CD4-positive, alpha-beta T cell (primary cell): ENCODE data around the gene HECW1. TPM values are rescaled to one million over a fixed set of nuclear protein-coding genes. Genes with fewer than 3 reads are reported as not detected.

ENCODE experiments used
- ATAC-seq: fragments of 200-7000 bp; cut with Tn5 transposase; one replicate; pipeline ENCODE4 v1.10.0; 2022; ENCODE audit warnings: mild to moderate bottlenecking; ENCODE audit not compliant: poor library complexity
- CTCF ChIA-PET: fragments of 350-600 bp; sonication (Branson Sonifier 250); formaldehyde crosslinking; loops from one replicate; lab custom pipeline; 2021; ENCODE audit warnings: antibody characterized with exemption, inconsistent platforms; lab: Charles Lee
- POLR2A ChIA-PET: fragments of 350-600 bp; sonication (Branson Sonifier 250); formaldehyde crosslinking; loops from one replicate; lab custom pipeline; 2021; ENCODE audit warnings: antibody characterized with exemption, inconsistent platforms; lab: Charles Lee
- DNase-seq, 14 experiments: peaks; one replicate each; pipeline ENCODE4 v3.0.0-alpha.2; 2013 to 2020; ENCODE audit warnings: mixed read lengths in 2 of 14
- H3K27ac ChIP-seq, 2 donors: one replicate each; pipeline versions ENCODE4 v1.5.1 to v1.7.0; 2013; ENCODE audit warnings: low read length in 2 of 2, low read depth in 1 of 2, mild to moderate bottlenecking in 1 of 2
- H3K27me3 ChIP-seq, 2 experiments: 1 replicate in 1 of 2; 2 replicates in 1 of 2; pipeline versions ENCODE4 v1.6.1 to v1.7.0; 2013; ENCODE audit warnings: low read length in 2 of 2, control low read depth in 1 of 2, mild to moderate bottlenecking in 1 of 2, moderate library complexity in 1 of 2; ENCODE audit not compliant: insufficient read depth in 2 of 2, control insufficient read depth in 1 of 2
- H3K36me3 ChIP-seq: one replicate; pipeline ENCODE4 v1.6.1; 2013; ENCODE audit warnings: low read length, control low read depth; ENCODE audit not compliant: insufficient read depth
- H3K4me1 ChIP-seq: one replicate; pipeline ENCODE4 v1.6.1; 2013; ENCODE audit warnings: low read length, control low read depth; ENCODE audit not compliant: insufficient read depth
- H3K4me3 ChIP-seq: one replicate; pipeline ENCODE4 v1.5.1; 2013; ENCODE audit warnings: mild to moderate bottlenecking, low read length, moderate library complexity
- H3K9me3 ChIP-seq, 2 experiments: 1 replicate in 1 of 2; 2 replicates in 1 of 2; pipeline versions ENCODE4 v1.6.1 to v1.7.0; 2013; ENCODE audit warnings: low read length in 2 of 2, mild to moderate bottlenecking in 2 of 2, control low read depth in 1 of 2, moderate library complexity in 1 of 2; ENCODE audit not compliant: control insufficient read depth in 1 of 2, insufficient read depth in 1 of 2
- H3K27ac Mint-ChIP-seq: one replicate; pipeline ENCODE4 v1.8.0; 2020; ENCODE audit warnings: mixed read lengths
- H3K27me3 Mint-ChIP-seq: one replicate; pipeline ENCODE4 v1.8.0; 2021; ENCODE audit warnings: mixed read lengths
- H3K36me3 Mint-ChIP-seq: one replicate; pipeline ENCODE4 v1.8.0; 2021; ENCODE audit warnings: low read depth, mixed read lengths
- H3K4me1 Mint-ChIP-seq: one replicate; pipeline ENCODE4 v1.8.0; 2021; ENCODE audit warnings: low read depth, mixed read lengths
- H3K4me3 Mint-ChIP-seq: one replicate; pipeline ENCODE4 v1.8.0; 2020; ENCODE audit warnings: mild to moderate bottlenecking, mixed read lengths
- H3K9me3 Mint-ChIP-seq: one replicate; pipeline ENCODE4 v1.8.0; 2020; ENCODE audit warnings: mixed read lengths
- CTCF ChIP-seq: fragments of 200-600 bp; IDR thresholded peaks from one replicate; pipeline ENCODE4 v1.8.0; 2022; ENCODE audit warnings: antibody characterized with exemption, mild to moderate bottlenecking
- intact Hi-C, 2 experiments: fragments of 100-400 bp; cut with DNase I in 1 of 2; cut with micrococcal nuclease in 1 of 2; formaldehyde crosslinking; loops; one replicate each; pipeline versions ENCODE4 v1.15.1 to v1.9.0; 2023 to 2025; cut with DNase I, micrococcal nuclease
- total RNA-seq, 174 experiments: library from RNA in 2 of 174; stranded (reverse) in 2 of 174; gene quantifications; one replicate each; pipeline ENCODE4 v1.2.3 and lab custom pipeline; 2021 to 2026

HECW1 gene
- total RNA-seq, 2 experiments from 2014 or later: not detected

- peaks cover 2% of the 10 kb centered on the region for H3K9me3 Mint-ChIP-seq
- H3K27me3 ChIP-seq: peaks cover 0 to 9% of the 10 kb centered on the region in 2 experiments
- H3K27ac ChIP-seq: no peak overlapping the region
- H3K36me3 ChIP-seq: no peaks in the 10 kb centered on the region
- H3K36me3 Mint-ChIP-seq: no peaks in the 10 kb centered on the region
- DNase-seq (no peak), ATAC-seq (no peak)
- no peak overlapping the region for H3K4me3 ChIP-seq
- peaks cover 21% of the 10 kb centered on the region for H3K27me3 Mint-ChIP-seq
- CTCF ChIA-PET: no interaction called here
- H3K27ac Mint-ChIP-seq: no peak overlapping the region
- no peak overlapping the region for H3K4me3 Mint-ChIP-seq
- TF ChIP-seq CTCF: no peak
- H3K4me1 ChIP-seq: no peaks in the 10 kb centered on the region
- H3K4me1 Mint-ChIP-seq: no peaks in the 10 kb centered on the region
- POLR2A ChIA-PET: no interaction called here
- intact Hi-C loops: no loop called here
- peaks cover 0 to 3% of the 10 kb centered on the region in 2 experiments for H3K9me3 ChIP-seq
Observed at GRCh38 chr7:43092819-43093218, 19.6 kb upstream of the HECW1 start.

- Histone ChIP-seq H3K36me3 (no peaks in the 10 kb centered on the region), H3K4me3 (no peak overlapping the region), H3K4me1 (no peaks in the 10 kb centered on the region), H3K27me3 (peaks cover 0 to 3% of the 10 kb centered on the region in 2 experiments), H3K9me3 (no peaks in the 10 kb centered on the region), H3K27ac (no peak overlapping the region)
- H3K4me1 Mint-ChIP-seq: no peaks in the 10 kb centered on the region
- ChIA-PET POLR2A (no interaction called here), CTCF (no interaction called here)
- no peak for ATAC-seq
- H3K27me3 Mint-ChIP-seq: peaks cover 17% of the 10 kb centered on the region
- no peak overlapping the region for H3K4me3 Mint-ChIP-seq
- no peak for DNase-seq
- TF ChIP-seq CTCF: no peak
- H3K9me3 Mint-ChIP-seq: no peaks in the 10 kb centered on the region
- intact Hi-C loops: no loop called here
- no peaks in the 10 kb centered on the region for H3K36me3 Mint-ChIP-seq
- no peak overlapping the region for H3K27ac Mint-ChIP-seq
Observed at GRCh38 chr7:43096875-43097274, 15.6 kb upstream of the HECW1 start.

- Mint-ChIP-seq H3K4me3 (no peak overlapping the region), H3K36me3 (no peaks in the 10 kb centered on the region), H3K27ac (no peak overlapping the region), H3K4me1 (no peaks in the 10 kb centered on the region), H3K9me3 (no peaks in the 10 kb centered on the region), H3K27me3 (peaks cover 17% of the 10 kb centered on the region)
- ChIA-PET CTCF (no interaction called here), POLR2A (no interaction called here)
- TF ChIP-seq CTCF: no peak
- Histone ChIP-seq H3K36me3 (no peaks in the 10 kb centered on the region), H3K4me3 (no peak overlapping the region), H3K9me3 (no peaks in the 10 kb centered on the region), H3K4me1 (no peaks in the 10 kb centered on the region), H3K27me3 (no peaks in the 10 kb centered on the region), H3K27ac (no peak overlapping the region)
- ATAC-seq (no peak), DNase-seq (no peak)
- intact Hi-C loops: no loop called here
Observed at GRCh38 chr7:43099750-43100149, 12.7 kb upstream of the HECW1 start.
